GM21367 (cell line): Measurements from ENCODE around the gene C15orf40.
"Not testable (repeated sequence)": the region's sequence is repeated elsewhere in the genome, so short reads cannot be mapped to it uniquely, and the experiment has no call there.

Source experiments
- ATAC-seq: cut with Tn5 transposase; IDR thresholded peaks from one replicate; pipeline ENCODE4 v1.9.1; 2021; ENCODE audit not compliant: unreplicated experiment

Gene C15orf40

DNA sequence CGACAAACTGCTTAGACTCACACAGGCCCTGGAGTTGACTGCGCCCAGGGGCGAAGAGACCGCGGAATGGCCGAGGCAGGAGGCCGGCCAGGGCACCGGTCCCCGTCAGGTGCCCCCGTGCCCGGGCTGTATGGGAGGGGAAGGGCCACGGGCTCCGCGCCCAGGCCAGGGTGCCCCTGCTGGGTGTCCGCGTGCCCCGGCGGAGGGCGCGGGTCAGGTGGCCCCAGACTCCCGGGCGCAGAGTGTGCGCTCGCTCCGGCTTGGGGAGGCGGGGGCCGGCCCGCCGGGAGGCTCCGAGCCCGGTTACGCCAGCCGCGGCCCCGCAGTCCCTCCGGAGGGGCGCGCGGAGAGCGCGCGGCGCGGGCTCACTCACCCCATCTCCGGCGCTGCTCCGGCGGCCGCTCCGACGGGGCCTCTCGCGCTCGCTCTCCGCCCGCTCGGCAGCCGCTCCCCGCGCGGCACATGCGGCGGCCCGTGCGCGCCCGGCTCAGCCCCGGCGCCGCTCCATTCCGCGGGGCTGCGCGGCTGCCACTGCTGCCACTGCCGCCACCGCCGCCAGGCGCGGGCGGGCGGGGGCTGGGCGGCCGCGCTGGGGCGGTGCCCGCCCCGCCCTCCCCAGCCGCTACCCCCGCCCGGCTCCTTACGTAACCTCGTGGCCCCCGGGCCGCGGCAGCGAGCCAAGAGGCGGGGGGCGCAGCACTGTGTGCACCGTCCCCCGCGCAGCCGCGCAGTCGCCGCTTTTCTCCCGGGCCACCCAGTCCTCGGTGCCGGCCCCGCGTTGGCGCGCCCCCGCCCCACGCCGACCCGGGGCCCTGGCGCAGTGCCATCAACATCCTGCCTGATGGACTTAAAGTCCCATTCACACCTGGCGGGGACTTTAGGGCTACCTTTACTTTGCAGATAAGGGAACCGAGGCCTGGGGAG lies 59.0 kb downstream of the C15orf40 start, which contains the start of gene HOMER2:
HOMER2 (minus strand) TSS at position 563 of the 924 bp plus-strand sequence; CDS start at position 378, 185 bp downstream.
- no peak for ATAC-seq

DNA sequence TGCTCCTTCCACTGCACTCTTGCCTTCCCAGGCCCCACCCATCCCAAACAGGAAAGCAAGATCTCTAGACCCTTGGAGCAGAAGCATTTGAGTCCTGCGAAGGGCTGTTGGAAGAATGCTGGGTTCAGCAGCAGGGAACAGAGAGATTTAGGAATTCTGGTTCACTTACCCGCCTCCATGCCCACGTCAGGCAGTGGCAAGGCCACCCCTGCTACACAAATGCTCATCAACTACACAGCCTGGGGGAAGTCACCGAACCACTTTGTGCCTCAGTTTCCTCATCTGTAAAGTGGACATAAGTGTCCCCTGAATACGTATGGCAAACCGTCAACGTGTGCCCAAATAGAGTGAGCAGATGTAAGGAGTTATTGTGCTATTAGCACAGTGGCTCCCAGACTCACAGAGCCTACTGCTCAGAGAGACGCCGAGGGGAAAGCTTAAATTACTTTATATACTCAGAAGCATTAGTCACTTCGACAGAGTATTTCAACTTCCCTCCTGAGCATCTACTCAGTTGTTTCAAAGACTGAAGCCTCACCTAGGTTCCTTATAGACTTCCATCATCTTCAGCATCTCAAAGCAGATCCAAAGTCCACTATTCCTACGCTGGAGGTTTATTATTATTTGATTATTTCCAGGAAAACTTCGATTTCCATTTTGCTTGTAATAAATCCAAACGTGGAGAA lies 59.8 kb downstream of the C15orf40 start:
- no peak for ATAC-seq

DNA sequence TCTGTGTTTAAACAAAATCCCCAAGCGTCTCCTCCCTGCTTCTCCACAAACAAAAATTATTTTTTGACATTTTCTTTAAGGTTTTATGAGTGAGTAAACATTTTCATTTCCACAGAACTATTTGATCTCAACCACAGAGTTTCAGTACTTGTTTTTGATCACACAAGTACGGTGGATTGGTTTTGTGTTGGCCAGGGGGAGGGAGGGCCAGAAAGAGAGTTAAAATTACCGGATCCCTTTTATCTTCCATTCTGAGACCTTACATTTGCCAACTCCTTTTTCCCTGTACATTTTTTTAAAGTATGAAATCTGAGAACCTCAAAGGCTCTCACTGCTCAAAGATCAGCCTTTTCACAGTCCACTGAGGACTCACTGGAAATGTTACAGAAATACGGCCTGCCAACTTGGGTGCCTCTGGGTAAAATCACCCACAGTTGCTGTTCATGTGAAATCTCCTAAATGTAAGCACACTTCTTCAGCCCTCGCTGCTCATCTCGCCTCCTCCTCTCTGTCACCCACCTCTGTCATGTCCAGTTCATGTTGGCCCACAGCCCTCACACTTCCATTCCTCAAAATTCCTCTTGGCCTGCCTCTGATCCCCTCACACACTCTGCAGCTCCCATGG lies 60.6 kb downstream of the C15orf40 start:
- ATAC-seq = peak; percentile 48

DNA sequence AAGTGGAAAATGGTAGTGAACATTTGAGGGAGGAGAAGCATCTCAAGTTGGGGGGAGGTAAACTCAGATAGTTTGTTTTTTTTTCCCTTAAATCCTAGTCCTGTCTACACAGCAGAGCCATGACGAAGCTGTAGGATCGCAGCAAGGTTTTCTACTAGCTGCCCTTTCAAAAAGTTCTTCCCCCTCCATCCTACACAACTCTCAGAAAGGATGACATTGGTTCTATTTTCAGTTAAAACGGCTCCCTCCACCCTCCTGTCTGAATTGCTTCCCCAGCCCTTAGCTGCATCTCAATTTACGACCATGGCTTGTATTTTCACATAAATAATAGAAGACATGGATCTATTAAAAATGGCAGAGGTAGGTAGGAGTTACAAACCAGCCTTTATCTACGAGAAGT lies 61.1 kb downstream of the C15orf40 start:
- ATAC-seq = peak; percentile 14

DNA sequence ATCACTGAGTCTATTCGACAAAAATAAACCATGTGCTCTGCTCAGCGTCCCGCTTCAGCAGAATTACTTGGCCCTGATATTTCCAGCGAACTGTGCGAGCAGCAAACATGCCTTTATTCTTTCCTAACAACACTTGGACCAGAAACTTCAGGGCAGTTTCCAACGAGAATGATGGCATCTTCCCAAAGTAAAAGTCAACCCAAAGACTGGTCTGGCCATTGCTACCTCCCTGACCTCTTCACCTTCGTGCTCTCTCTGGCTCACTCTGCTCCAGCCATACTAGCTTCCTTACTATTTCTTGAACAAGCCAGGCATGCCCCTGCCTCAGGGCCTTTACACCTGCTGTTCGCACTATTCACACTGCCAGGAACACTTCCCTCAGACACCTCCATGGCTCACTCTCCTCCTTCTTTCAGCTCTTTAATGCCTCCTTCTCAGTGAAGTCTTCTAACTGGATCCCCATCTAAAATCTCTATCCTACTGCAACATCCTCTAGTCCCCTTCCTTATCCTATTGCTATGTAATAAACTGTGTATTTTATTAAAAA lies 65.2 kb downstream of the C15orf40 start:
- no peak for ATAC-seq

DNA sequence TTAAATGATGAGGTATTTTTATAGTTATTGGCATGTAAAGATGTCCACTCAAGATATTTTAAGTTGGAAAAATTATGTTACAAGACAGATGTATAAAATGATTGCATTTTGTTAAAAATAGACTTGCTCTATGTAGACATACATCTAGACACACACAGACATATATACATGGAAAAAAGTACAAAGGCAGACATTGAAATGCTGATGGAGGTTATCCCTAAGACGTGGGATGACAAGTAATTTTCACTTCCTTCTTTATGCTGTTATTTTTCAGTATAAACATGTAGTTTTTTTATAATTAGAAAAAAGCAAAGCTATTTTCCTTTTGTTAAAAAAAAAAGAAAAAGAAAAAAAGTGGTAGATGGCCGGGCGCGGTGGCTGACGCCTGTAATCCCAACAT lies 66.1 kb downstream of the C15orf40 start:
- no peak for ATAC-seq

DNA sequence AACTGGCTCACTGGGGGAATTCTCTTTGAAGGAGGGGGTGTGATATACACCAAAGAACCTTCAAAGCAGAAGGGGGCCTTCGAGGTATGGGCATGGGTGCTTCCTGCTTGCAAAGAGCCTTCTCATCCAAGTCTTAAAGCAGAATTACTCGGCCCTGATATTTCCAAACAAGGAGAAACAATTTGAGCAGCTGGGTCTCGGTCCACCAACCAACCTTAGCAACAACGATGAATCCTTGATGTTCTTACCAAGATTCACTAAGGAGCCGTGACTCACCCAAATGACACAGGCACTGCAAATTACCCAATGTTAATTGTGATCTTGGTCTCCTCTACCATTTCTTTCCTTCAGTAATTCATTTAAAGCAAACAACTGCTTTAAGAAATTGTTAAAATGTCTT lies 66.6 kb downstream of the C15orf40 start:
- ATAC-seq = no peak

DNA sequence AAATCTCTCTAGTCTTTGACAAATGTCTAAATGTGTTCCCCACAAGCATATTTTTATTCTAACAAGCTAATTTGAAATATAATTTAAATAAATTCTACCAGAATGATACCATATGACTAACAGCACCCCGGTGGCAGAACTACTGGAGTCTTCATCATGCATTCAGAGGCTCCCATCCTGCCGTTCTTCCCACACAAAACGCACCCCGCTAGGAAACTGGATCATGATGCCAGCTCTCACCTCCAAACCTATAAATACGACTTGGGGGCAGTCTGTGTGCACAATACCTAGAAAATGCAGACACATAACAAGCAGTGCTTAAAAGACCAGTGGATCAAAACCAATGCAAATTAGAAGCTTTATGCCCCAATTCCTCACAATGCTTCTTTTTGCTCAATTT lies 67.4 kb downstream of the C15orf40 start:
- ATAC-seq = no peak

DNA sequence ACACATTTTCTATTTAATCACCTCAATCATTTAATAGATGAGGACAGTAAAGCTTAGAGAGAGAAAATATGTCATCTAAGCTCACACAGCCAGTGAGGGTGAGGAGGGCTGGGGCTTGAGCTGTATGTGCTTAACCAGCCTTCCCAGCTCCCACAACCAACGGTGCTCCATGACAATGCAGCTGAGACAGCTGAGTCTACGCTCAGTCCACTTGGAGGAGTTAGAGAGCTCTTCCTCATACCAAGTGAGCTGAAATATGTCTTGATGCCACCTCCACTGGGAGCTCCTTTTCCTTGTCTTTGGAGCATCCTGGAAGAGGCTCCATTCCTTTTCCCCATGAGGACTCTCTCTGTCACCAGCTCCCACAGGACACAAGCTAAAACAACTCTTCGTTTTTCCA lies 68.3 kb downstream of the C15orf40 start:
- no peak for ATAC-seq

DNA sequence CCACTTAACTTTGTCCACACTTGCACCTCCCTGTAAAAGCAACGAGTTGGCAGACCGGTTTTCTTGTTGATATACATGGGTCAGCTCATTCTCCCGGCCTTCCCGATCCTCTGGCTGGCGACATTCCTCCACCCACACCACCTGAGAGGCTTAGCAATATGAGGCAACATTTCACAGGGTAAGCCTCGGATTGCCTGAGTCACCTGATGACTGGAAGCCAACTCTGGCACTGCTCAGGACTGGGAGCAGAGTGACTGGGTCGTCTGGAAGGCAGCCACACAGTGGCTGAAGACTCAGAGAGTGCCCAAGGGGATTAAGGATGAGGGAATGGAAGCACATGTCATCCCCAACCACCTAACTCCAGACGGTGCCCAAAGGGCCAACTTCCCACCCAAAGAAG lies 68.7 kb downstream of the C15orf40 start:
- ATAC-seq = no peak

DNA sequence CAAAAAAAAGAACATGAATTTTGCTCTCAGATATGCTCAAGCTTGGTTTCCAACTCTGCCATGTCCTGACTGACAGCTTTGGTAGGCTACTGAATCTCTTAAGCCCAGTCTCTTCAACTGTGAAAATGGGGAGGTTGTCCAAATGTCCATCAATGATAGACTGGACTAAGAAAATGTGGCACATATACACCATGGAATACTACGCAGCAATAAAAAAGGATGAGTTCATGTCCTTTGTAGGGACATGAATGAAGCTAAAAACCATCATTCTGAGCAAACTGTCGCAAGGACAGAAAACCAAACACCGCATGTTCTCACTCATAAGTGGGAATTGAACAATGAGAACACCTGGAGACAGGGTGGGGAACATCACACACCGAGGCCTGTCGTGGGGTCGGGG lies 71.8 kb downstream of the C15orf40 start:
- ATAC-seq = not testable (repeated sequence)
